Kidney (tissue), 14 donors: ENCODE results near the gene GFOD2. TPM values are rescaled to one million over a fixed set of nuclear protein-coding genes. Genes with fewer than 3 reads are reported as not detected.

Experiments used
- DNase-seq, 5 donors: peaks; one replicate each; pipeline ENCODE4 v3.0.0-alpha.2; 2013 to 2020
- FAIRE-seq: peaks from 2 replicates; lab custom pipeline; 2012; peaks lifted over from hg19 to GRCh38; lab: Jason Lieb, UNC
- H3K27ac ChIP-seq, 2 donors: one replicate each; pipeline ENCODE4 v1.7.0; 2013; ENCODE audit warnings: low read depth in 2 of 2, low read length in 2 of 2, inconsistent platforms in 1 of 2
- H3K27me3 ChIP-seq: one replicate; pipeline ENCODE4 v1.7.1; 2013; ENCODE audit warnings: low read length, inconsistent platforms; ENCODE audit not compliant: control insufficient read depth, insufficient read depth
- H3K36me3 ChIP-seq, 3 donors: one replicate each; pipeline versions ENCODE4 v1.7.0 to v1.7.1; 2013; ENCODE audit warnings: low read length in 3 of 3, control low read depth in 1 of 3, inconsistent platforms in 1 of 3; ENCODE audit not compliant: insufficient read depth in 3 of 3, control insufficient read depth in 2 of 3
- H3K4me1 ChIP-seq, 3 donors: one replicate each; pipeline versions ENCODE4 v1.7.0 to v1.7.1; 2013; ENCODE audit warnings: low read length in 3 of 3, inconsistent platforms in 1 of 3, low read depth in 1 of 3; ENCODE audit not compliant: control insufficient read depth in 2 of 3, insufficient read depth in 2 of 3
- H3K4me3 ChIP-seq, 3 donors: one replicate each; pipeline versions ENCODE4 v1.7.0 to v1.8.1; 2013; ENCODE audit warnings: low read length in 3 of 3, control low read depth in 1 of 3, inconsistent platforms in 1 of 3
- H3K9ac ChIP-seq, 3 donors: one replicate each; pipeline versions ENCODE4 v1.7.0 to v1.7.1; 2013; ENCODE audit warnings: low read length in 3 of 3, control low read depth in 1 of 3, inconsistent platforms in 1 of 3
- H3K9me3 ChIP-seq, 3 donors: one replicate each; pipeline versions ENCODE4 v1.7.0 to v1.7.1; 2013; ENCODE audit warnings: low read length in 3 of 3, control low read depth in 1 of 3, inconsistent platforms in 1 of 3; ENCODE audit not compliant: control insufficient read depth in 2 of 3, insufficient read depth in 1 of 3
- CTCF ChIP-seq: IDR thresholded peaks from 3 replicates; pipeline ENCODE4 v1.5.1; 2012; ENCODE audit warnings: mild to moderate bottlenecking, moderate library complexity, borderline replicate concordance; ENCODE audit not compliant: insufficient read depth; ENCODE audit errors: extremely low read depth
- intact Hi-C: fragments of 100-400 bp; cut with DNase I; formaldehyde crosslinking; loops from one replicate; pipeline ENCODE4 v1.11.1; 2022
- polyA plus RNA-seq: library from polyadenylated mRNA; stranded (reverse); fragments of 350-450 nt; fragmentation: Illumina TruSeq; extraction: RNeasy Lipid Tissue Mini Kit (QIAGEN cat#74804); gene quantifications from one replicate; pipeline ENCODE4 v1.2.3, GENCODE V29; 2014; ENCODE audit warnings: low read depth, low replicate concordance; ENCODE audit not compliant: insufficient read depth
- total RNA-seq: library from RNA; stranded (reverse); fragmentation: NEBNext Ultra II Directional; extraction: Animal tissue kit (Norgen Biotek cat#: 25700); gene quantifications from one replicate; pipeline ENCODE4 v1.2.1, GENCODE V29; 2021
- donor health status: control.
- donor health status: control.
- donor health status: control.
- donor health status: control.
- donor health status: control.
- donor health status: DM: yes; HTN: yes; CAD: no.
- donor health status: Normal renal cell carcinoma (clear cell type).

GFOD2 gene
- total and polyA plus RNA-seq, 2 donors from 2014 or later = 14.5 to 24.5 TPM

- no peak overlapping the region for H3K4me3 ChIP-seq
- no peak overlapping the region for H3K9ac ChIP-seq
- H3K9me3 ChIP-seq = no peaks in the 10 kb centered on the region
- FAIRE-seq = no peak
- peaks cover 0 to 3% (median 0%) of the 10 kb centered on the region in 3 donors for H3K36me3 ChIP-seq
- TF ChIP-seq CTCF = no peak
- intact Hi-C loops = no loop called here
- H3K27me3 ChIP-seq = no peaks in the 10 kb centered on the region
- H3K4me1 ChIP-seq = no peaks in the 10 kb centered on the region
- H3K27ac ChIP-seq = no peak overlapping the region
- DNase-seq = no peak
Observed at GRCh38 chr16:67708368-67708771, 10.7 kb downstream of the GFOD2 start.

- Histone ChIP-seq H3K27me3 (no peaks in the 10 kb centered on the region), H3K4me1 (no peaks in the 10 kb centered on the region), H3K9ac (no peak overlapping the region), H3K4me3 (no peak overlapping the region), H3K27ac (no peak overlapping the region), H3K36me3 (no peaks in the 10 kb centered on the region), H3K9me3 (no peaks in the 10 kb centered on the region)
- no peak for TF ChIP-seq CTCF
- FAIRE-seq (no peak), DNase-seq (no peak)
- intact Hi-C loops = no loop called here
Observed at GRCh38 chr16:67707790-67708189, 11.3 kb downstream of the GFOD2 start.

GRCh38 chr16:67707210-67707609, 11.9 kb downstream of the GFOD2 start:
- H3K9me3 ChIP-seq = no peaks in the 10 kb centered on the region
- no peak overlapping the region for H3K4me3 ChIP-seq
- intact Hi-C loops = no loop called here
- FAIRE-seq (no peak), DNase-seq (no peak)
- H3K36me3 ChIP-seq = no peaks in the 10 kb centered on the region
- H3K9ac ChIP-seq = no peak overlapping the region
- H3K27ac ChIP-seq = no peak overlapping the region
- H3K27me3 ChIP-seq = no peaks in the 10 kb centered on the region
- no peaks in the 10 kb centered on the region for H3K4me1 ChIP-seq
- TF ChIP-seq CTCF = no peak

GRCh38 chr16:67704110-67704509, 15.0 kb downstream of the GFOD2 start:
- intact Hi-C loops = no loop called here

More at GRCh38 chr16:67704110-67704509, 15.0 kb downstream of the GFOD2 start:
- Histone ChIP-seq H3K9ac (no peak overlapping the region), H3K27me3 (no peaks in the 10 kb centered on the region), H3K9me3 (no peaks in the 10 kb centered on the region), H3K4me3 (no peak overlapping the region), H3K27ac (no peak overlapping the region), H3K36me3 (no peaks in the 10 kb centered on the region), H3K4me1 (no peaks in the 10 kb centered on the region)
- DNase-seq = no peak
- FAIRE-seq = no peak
- TF ChIP-seq CTCF = no peak
